HG03460 (cell line): ENCODE measurements around the gene CPNE9.

ENCODE experiments used
- ATAC-seq: cut with Tn5 transposase; IDR thresholded peaks from one replicate; pipeline ENCODE4 v1.9.1; 2021; ENCODE audit not compliant: unreplicated experiment

CPNE9 gene

GRCh38 chr3:9744162-9744561, 40.5 kb downstream of the CPNE9 start:
- no peak for ATAC-seq

DNA sequence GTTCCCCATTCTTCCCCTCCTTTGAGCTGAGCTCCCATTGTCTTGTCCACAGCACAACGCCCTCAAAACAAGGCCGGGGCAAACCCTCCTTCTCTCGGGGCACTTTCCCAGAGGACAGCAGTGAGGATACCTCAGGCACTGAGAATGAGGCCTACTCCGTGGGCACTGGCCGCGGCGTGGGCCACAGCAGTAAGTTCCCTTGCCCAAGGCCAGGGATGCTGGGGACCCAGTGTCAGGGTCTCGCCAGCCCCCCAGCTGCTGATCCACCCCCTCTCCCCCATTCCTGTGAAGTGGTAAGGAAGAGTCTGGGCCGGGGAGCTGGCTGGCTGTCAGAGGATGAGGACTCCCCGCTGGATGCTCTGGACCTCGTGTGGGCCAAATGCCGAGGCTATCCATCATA, 41.9 kb downstream of the CPNE9 start:
- no peak for ATAC-seq

DNA sequence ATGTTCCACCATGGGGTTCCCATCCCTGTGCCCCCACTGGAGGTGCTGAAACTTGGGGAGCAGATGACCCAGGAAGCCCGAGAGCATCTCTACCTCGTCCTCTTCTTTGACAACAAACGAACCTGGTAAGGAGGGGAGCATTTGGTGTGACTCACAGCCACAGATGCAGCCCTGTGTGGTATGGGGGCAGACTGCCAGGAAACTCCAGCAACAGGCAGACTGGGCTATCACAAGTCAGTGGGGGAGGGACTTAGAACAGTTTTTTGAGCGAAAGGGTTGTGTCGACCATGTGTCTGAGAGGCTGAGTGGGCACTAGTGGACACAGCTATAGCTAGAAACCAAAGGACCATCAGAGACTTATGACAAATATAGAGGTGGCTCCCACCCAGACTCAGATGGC, 42.7 kb downstream of the CPNE9 start:
- ATAC-seq, result no peak

DNA sequence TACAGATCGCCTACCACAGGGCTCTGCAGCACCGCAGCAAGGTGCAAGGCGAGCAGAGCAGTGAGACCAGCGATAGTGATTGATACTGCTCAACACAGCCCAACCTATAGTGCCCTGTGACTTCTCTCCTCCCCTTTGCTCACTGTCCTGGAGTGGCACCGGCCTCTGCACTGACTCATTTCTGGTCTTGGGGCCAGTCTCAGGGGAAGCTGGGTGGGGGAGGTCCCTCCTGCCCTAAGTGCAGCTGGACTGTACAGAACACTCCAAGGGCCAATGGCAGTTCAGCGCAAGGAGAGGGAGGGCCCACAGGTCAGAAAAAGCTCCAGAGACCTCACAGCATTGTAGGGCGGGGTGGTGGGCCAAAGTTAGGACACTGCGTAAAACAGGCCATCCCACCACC, 43.6 kb downstream of the CPNE9 start:
- no peak for ATAC-seq

- ATAC-seq, result no peak
Observed at GRCh38 chr3:9748031-9748430, 44.4 kb downstream of the CPNE9 start.

- ATAC-seq, result no peak
Observed at GRCh38 chr3:9749296-9749644, 45.6 kb downstream of the CPNE9 start.

DNA sequence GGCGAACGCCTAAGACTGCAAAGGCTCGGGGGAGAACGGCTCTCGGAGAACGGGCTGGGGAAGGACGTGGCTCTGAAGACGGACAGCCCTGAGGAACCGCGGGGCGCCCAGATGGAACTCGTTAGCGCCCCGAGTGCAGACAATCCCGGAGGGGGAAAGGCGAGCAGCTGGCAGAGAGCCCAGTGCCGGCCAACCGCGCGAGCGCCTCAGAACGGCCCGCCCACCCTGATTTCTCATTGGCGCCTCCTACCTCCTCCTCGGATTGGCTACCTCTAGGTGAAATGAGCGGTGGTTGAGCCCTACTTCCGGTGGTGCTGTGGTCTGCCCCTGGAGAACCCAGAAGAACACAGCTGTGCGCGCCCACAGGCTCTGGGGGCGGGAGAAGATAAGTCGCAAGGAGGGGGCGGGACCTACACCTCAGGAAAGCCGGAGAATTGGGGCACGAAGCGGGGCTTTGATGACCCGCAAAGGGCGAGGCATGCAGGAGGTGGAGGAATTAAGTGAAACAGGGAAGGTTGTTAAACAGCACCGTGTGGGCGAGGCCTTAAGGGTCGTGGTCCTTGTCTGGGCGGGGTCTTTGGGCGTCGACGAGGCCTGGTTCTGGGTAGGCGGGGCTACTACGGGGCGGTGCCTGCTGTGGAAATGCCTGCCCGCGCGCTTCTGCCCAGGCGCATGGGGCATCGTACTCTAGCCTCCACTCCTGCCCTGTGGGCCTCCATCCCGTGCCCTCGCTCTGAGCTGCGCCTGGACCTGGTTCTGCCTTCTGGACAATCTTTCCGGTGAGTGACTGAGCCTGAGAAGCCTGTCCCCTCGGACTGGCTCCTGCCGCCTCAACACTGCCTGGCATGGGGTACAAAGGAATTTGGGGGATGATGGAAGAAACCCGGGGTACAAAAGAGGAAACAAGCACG, 46.3 kb downstream of the CPNE9 start, which contains the start of gene OGG1:
Gene OGG1 (plus strand): TSS at position 308 of the 911 bp plus-strand sequence. CDS start 335 bp downstream, at position 643.
- ATAC-seq, result peak; percentile 86

DNA sequence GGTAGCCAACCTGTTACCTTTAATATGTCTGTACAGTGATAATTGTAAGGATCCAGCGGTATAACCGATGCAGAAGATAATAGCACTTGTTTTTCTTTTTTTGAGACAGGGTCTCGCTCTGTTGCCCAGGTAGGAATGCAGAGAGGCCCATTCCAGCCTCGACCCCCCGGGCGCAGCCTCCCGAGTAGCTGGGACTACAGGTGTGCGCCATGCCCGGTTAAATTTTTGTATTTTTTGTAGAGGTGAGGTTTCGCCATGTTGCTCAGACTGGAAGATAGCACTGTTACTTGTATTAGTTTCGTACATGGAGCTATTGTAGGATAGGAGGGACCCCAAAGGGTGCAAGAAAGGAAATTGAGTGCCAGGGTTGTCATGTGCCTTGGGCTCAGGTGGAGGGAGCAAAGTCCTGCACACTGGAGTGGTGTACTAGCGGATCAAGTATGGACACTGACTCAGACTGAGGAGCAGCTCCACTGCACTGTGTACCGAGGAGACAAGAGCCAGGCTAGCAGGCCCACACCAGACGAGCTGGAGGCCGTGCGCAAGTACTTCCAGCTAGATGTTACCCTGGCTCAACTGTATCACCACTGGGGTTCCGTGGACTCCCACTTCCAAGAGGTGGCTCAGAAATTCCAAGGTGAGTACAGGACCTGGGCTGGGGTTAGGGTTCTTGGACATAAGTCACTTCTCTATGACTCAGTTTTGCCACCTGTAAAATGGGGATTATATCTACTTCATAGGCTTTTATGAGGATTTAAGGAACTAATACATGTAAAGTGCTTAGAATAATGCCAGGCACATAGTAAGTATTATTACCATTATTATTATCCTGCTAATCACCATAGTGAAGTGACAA, 47.2 kb downstream of the CPNE9 start:
- ATAC-seq, result no peak

DNA sequence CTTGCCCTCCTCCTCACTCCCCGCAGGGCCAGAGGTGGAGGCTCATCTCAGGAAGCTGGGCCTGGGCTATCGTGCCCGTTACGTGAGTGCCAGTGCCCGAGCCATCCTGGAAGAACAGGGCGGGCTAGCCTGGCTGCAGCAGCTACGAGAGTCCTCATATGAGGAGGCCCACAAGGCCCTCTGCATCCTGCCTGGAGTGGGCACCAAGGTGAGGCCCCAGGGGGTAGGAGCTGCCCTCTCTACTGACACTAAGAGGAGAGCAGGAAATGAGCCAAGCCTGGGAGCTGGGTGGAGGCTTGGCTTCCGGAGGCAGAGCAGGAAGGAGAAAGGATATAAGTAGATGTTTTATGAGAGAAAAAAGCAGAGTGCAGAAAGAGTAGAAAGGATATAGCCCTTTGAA, 51.0 kb downstream of the CPNE9 start:
- ATAC-seq, result no peak

- no peak for ATAC-seq
Observed at GRCh38 chr3:9757427-9757826, 53.8 kb downstream of the CPNE9 start.

DNA sequence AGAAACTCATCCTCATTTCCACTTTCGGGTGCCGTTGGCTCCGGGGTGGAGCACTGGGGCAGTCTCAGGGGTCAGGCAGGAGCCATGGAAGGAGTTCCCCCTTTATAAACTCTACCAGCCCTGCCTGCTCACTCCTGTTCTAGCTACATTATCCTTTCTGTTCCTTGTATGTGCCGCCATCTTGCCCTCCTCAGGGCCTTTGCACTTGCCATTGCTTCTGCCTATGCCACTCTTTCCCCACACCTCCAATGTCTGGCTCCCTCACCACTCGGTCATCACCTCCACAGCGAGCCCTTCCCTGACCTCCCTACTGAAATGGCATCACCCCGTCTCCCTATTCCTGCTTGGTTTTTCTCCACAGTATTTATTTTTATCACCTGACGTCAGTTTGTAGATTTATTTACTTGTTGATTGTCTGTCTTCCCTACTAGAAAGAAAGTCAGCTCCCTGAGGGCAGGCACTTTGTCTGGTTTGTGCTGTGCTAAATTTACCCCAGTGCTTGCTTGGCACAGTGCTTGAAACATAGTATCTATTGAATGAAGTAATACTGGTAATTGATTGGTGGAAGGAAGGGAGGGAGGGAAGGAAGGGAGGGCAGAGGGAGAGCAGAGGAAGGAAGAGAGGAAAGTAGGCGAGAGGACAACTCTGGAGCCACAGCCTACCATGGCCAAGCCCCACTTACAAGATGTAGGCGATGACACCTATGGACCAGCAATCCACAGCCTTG, 57.3 kb downstream of the CPNE9 start:
- no peak for ATAC-seq

- ATAC-seq, result no peak
Observed at GRCh38 chr3:9761919-9762318, 58.3 kb downstream of the CPNE9 start.

DNA sequence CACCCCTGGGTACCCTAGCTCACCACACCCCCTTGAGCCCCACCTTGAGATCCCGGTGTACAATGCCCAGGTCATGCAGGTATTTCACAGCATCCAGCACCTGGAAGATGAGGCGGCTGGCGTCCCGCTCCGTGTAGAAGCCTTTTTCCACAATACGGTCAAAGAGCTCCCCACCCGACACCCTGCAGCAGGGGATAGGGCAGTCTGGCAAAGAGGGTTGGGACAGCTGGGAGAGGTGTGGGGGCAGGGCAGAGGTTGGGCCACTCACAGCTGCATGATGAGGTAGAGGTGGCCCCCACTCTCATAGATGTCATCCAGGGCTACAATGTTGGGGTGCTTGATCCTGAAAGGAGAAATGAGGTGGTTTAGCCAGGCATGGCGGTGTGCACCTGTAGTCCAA, 59.2 kb downstream of the CPNE9 start:
- no peak for ATAC-seq

DNA sequence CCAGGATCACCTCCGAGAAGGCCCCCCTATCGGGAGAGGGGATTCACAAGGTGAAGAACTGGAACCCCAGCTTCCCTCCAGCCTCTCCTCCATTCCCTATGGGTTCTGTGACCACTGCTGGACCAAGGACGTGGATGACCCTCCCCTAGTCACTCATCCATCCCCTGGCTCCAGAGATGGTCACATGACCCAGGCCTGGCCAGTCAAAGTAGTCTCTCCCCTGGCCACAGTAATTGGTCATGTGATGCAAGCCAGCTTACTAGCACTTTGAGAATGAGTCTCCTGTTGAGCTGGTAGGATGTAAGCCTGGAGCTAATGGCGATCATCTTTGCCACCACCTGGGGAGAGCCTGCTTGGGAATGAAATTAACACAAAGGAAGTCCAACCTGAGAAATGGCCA, 62.2 kb downstream of the CPNE9 start:
- ATAC-seq, result no peak

GRCh38 chr3:9767418-9767817, 63.8 kb downstream of the CPNE9 start:
- no peak for ATAC-seq

DNA sequence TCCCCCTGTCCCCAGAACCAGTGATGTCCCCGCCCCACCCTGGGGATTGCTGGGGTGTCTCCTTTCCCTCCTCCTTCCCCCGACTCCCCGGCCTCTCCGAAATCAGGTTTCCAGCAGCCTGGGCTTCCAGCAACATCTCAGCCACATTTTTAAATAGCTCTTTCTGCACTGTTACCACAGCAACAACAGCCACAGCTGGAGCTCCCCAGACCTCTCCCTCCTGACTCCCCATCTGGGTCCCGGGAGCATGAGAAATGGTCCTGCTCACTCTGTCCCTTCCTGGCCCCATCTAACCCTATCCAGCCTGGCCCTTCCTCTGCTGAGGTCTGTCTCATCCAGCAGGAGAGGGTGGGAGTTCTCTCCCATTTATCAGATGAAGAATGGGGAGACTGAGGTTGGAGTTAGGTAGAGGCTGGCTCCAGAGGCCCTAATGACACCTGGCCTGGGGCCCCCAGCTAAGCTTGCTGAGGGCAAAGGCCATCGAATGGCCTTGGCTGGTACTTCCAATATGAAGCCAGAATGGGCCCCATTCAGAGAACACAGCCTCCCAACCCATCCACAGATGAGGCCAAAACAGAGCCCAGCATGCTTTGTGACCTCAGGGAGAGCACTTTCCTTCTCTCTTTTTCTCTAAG, 64.6 kb downstream of the CPNE9 start:
- ATAC-seq, result no peak

GRCh38 chr3:9769012-9769411, 65.4 kb downstream of the CPNE9 start:
- ATAC-seq, result no peak

DNA sequence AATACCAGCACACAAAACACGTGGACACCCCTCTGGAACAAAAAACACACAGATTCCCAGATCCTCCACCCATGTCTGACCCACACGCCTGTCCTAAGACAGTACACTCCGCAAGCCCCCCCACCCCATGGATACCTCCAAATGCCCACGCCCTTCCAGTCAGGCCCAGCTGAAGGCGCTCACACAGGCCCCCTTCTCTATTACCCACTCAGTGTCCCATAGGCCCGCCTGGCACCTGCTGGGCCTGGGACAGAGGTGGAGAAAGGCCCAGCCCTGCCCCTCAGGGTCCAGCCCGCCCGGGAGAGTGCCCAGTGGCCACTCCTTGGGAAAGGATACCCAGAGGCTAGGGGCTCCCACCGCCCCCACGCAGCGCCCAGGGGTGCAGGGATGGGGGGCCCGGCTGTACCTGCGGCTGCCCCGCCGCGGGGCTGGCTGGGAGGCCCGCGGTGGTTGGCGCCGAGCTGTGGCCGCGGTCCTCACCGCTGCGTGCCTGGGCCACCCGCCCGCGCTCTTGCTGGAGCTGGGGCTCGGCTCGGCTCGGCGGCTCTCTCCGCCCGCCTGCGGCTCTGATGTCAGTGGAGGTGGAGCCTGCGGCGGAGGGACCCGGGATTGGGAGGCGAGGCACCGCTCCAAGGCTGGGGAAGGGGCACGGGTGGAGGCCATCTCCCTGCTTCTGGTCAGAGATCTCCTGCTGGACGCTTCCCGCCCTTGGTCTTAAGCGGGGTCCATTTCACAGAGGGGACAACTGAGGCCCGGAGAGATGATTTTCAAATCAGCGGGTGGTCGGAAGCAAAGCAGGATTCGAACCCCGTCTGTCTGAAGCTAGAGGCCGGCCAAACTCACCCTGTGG, 66.0 kb downstream of the CPNE9 start, which contains the start of gene CAMK1:
Gene CAMK1 (minus strand): TSS at position 522 of the 850 bp plus-strand sequence. CDS start 2,198 bp downstream, outside the sequence.
- no peak for ATAC-seq

DNA sequence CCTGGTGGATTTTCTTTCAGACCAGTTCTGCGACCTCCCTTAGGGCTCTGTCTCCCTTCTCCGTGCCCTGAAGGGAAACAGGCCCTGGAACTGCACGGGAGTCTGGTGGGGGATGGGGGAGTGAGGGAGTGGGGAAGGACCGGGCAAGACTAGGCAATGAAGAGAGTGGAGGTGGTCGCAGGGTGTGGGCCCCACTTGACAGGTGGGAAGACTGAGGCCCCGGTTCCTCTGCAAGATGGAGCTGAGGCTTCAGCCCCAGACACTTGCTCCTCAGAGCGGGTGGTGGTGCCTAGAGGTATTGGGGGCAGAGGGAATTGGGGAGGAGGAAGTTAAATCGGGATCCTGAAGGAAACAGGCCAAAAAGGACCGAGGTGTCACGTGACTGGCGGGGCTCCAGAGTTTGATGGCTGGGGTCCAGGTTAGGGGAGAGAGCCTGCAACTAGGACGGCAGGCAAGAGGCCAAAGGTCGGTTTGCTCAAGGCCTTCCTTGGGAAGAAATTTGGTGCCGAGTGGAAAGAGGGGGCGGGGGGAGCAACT, 66.7 kb downstream of the CPNE9 start:
- no peak for ATAC-seq
